IPS-15b (cell line): ENCODE measurements around the gene DNAJB8.

ENCODE experiments used
- H3K27me3 ChIP-seq: one replicate; pipeline ENCODE4 v1.6.1; 2013; ENCODE audit warnings: low read length; ENCODE audit not compliant: control insufficient read depth, insufficient read depth
- H3K36me3 ChIP-seq: one replicate; pipeline ENCODE4 v1.6.1; 2013; ENCODE audit warnings: low read length; ENCODE audit not compliant: control insufficient read depth, insufficient read depth
- H3K4me1 ChIP-seq: one replicate; pipeline ENCODE4 v1.6.1; 2013; ENCODE audit warnings: mild to moderate bottlenecking, low read length; ENCODE audit not compliant: control insufficient read depth, insufficient read depth
- H3K4me3 ChIP-seq: one replicate; pipeline ENCODE4 v1.5.1; 2013; ENCODE audit warnings: low read depth, low read length
- H3K9ac ChIP-seq: one replicate; pipeline ENCODE4 v1.6.1; 2013; ENCODE audit warnings: low read depth, mild to moderate bottlenecking, low read length
- H3K9me3 ChIP-seq: one replicate; pipeline ENCODE4 v1.6.1; 2013; ENCODE audit warnings: mild to moderate bottlenecking, low read length; ENCODE audit not compliant: control insufficient read depth, insufficient read depth

The DNAJB8 gene

DNA sequence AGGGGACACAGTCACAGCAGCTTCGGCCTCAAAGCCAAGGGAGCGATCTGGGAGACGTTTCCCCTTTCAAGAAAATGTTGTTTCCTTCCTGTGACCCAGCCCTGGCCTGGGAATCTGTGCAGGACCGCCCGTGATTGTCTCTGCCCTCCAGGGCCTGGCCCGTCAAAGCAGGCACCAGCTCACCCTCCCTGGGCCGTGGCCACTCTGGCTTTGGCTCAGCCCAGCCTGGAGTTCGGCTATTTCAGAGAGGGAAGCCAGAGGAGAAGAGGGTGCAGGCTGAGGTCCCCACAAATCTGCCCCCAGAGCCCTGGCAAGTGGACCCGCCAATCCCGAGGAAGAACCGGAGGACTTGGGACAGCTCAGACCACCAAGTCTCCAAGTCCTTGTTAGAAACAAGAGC, 13.6 kb upstream of the DNAJB8 start:
- Histone ChIP-seq H3K9me3 (no peaks in the 10 kb centered on the region), H3K9ac (no peak overlapping the region), H3K36me3 (no peaks in the 10 kb centered on the region), H3K4me3 (no peak overlapping the region), H3K4me1 (peaks cover 16% of the 10 kb centered on the region), H3K27me3 (peaks cover 99% of the 10 kb centered on the region)

DNA sequence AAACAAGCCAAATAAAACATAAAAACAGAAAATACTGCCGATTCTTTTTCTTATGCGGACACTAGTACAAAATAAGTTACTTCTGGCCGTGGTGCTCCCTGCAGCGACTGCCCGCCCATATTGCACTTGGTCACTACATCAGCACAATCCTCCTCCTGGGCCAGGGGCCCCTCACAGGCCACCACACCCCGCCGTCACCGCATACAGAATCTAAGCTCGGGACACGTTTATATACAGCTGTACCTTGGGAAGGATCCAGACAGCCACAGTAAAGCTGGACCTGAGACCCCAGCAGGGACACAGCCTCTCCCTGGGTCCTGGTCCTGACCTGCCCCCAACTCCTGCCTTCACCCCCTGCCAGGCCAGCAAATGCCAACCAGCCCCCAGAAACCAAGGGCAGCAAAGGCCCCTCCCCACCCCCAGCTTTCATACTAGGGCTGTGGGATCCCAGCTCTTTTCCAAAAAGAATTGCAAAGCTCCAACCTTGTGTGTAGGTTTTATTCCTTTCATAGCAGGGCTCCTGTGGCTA, 12.9 kb upstream of the DNAJB8 start:
- no peaks in the 10 kb centered on the region for H3K9me3 ChIP-seq
- H3K4me1 ChIP-seq = peaks cover 15% of the 10 kb centered on the region
- peaks cover 99% of the 10 kb centered on the region for H3K27me3 ChIP-seq
- no peak overlapping the region for H3K9ac ChIP-seq
- no peak overlapping the region for H3K4me3 ChIP-seq
- no peaks in the 10 kb centered on the region for H3K36me3 ChIP-seq

DNA sequence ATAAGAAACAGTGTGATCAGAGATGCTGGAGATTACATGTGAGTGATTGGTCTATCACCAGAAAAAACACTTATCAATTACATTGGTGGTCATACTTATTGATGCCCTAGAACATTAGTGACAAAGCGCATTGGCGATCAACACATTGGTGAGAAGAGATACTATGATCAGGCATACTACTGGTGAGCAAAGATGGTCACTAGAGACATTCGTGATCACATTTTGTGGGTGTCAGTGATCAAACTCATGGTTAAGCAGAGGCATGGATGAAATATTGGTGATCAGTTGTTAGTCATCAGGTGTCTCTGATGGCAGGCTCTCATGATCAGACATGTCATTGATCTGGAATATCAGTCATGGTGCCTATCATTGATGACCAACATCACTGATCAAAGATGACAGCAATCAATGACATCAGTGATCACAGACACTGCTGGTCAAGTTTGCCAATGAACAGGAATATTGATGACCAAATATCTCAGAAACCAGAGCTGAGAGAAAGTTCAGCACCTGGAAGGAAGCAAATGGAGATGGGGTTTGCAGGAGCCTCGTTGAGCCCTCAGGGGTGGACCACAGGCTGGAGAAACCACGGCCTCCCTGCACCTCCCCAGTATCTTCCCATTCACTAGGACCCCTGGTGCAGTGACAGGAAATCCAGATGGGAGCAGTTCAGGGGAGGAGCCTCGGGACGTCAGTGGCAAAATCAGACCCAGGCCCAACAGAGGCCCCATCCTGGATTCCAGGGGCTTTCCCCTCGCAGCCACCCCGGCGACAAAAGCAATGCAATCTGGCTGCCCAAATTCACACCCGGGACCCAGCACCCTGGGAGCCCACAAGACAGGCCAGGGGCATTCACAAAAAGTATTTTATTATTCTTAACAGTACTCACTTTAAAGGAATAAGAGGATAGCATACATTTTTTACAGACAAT, 12.2 kb upstream of the DNAJB8 start:
- Histone ChIP-seq H3K4me1 (peaks cover 15% of the 10 kb centered on the region), H3K27me3 (peaks cover 99% of the 10 kb centered on the region), H3K9me3 (no peaks in the 10 kb centered on the region), H3K9ac (no peak overlapping the region), H3K4me3 (no peak overlapping the region), H3K36me3 (no peaks in the 10 kb centered on the region)

DNA sequence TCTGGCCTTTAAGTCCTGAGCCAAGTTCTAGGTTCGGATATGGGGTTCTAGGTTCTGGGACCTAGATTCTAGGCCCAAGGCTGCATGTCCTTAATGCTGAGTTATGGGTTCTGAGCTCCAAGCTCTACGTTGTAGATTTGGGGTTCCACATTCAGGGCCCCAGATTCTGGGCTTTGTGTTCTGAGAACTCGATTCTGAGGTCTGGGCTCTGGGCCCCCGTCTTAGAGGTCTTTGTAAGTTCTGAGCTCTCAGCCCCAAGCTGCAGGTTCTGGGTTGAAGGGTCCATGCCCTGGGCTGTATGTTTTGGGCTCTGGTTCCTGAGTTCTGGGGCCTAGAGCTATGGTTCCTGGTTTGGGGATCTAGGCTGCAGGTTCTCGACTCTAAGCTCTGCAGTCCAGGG, 10.0 kb upstream of the DNAJB8 start:
- Histone ChIP-seq H3K4me3 (no peak overlapping the region), H3K9me3 (no peaks in the 10 kb centered on the region), H3K9ac (no peak overlapping the region), H3K27me3 (peaks cover 99% of the 10 kb centered on the region), H3K36me3 (no peaks in the 10 kb centered on the region), H3K4me1 (peaks cover 7% of the 10 kb centered on the region)

DNA sequence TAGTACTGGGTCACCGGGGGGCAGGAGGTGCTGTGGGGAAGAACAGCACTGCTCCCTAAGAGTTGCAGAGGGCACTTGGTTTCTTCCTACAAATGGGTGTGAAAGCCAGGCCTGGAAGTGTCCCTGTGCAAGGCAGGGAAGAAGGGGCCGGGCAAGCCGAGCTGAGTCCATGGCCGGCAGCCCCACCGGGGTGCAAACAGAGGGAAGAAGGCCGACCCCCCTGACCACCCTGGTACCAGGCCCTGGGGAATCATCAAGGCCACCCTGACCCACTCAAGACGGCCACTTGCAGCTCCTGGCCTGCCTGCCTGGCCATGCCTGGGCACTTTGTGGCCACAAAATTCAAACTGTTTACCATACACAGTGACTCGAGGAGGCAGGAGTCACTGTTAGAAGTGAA, 8.7 kb upstream of the DNAJB8 start:
- Histone ChIP-seq H3K9ac (no peak overlapping the region), H3K4me1 (peaks cover 7% of the 10 kb centered on the region), H3K9me3 (no peaks in the 10 kb centered on the region), H3K4me3 (no peak overlapping the region), H3K27me3 (peaks cover 91% of the 10 kb centered on the region), H3K36me3 (no peaks in the 10 kb centered on the region)

DNA sequence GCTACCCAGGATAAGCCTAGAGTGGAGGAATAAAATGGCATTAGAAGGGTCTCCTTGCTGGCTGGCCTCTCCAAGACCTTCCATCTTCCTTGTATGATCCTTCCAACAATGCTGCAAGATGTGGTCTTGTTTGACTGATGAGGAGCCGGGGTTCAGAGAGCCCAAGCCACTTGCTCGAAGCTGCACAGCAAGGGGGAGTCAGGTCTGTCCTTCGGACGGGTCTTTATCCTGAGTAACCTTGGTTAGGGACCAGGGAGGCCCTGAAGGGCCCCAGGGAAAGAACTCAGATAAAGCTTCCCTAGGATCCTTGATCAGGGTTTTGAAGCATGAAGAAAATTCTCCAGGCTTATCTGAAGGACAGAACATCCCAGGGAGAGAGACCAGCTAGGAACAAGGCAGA, 7.0 kb upstream of the DNAJB8 start:
- Histone ChIP-seq H3K27me3 (peaks cover 78% of the 10 kb centered on the region), H3K9ac (no peak overlapping the region), H3K9me3 (no peaks in the 10 kb centered on the region), H3K36me3 (no peaks in the 10 kb centered on the region), H3K4me3 (no peak overlapping the region), H3K4me1 (peaks cover 7% of the 10 kb centered on the region)

DNA sequence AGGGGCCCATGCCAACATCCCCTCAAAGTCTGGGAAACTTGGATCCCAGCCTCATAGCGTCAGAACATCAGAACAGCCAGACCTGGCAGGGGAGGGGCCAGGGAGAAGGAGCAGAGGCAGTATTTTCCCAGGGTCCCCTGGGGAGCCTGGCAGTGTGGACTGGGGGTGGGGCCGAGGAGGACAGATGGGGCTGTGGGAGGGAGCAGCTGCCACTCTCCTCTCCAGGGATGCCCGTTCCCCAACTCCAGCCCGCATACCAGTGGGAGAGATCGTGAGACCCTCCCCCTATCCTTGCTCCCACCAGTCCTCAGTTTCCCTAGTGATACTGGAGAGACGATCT, 6.5 kb upstream of the DNAJB8 start:
- H3K9me3 ChIP-seq = no peaks in the 10 kb centered on the region
- no peak overlapping the region for H3K9ac ChIP-seq
- no peak overlapping the region for H3K4me3 ChIP-seq
- peaks cover 7% of the 10 kb centered on the region for H3K4me1 ChIP-seq
- H3K36me3 ChIP-seq = no peaks in the 10 kb centered on the region
- H3K27me3 ChIP-seq = peaks cover 72% of the 10 kb centered on the region

DNA sequence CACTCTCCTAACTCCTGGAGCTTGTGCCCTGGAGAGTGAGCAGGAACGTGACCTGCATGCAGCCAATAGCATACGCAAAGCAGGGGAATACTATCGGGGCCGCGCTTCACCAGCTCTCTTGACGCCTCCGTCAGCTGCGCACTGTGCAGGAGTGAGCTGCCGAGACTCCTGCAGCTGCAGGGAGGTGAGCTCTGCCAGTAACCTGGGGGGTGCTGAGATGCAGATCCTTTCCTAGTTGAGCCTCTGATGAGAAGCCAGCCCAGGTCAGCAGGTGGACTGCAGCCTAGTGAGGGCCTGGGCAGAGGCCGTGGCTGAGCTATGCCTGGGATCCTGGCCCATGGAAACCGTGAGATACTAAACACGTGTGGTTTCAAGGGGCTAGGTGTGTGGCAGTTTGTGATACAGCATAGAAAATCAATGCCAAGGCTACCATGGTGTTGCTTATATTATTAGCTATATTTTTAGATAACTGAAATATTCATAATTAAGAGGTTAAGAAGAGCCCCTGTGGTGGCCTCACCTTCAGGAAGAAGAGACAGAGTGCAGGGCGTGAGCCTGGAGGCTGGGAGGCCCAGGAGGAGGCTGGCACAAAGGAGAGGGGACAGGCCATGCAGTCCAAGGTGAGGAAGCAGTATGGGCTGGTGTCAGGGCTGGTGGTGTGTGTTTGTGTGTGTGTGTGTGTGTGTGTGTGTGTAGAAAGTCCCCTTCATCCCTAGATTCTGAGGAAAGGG, 5.9 kb upstream of the DNAJB8 start:
- peaks cover 67% of the 10 kb centered on the region for H3K27me3 ChIP-seq

DNA sequence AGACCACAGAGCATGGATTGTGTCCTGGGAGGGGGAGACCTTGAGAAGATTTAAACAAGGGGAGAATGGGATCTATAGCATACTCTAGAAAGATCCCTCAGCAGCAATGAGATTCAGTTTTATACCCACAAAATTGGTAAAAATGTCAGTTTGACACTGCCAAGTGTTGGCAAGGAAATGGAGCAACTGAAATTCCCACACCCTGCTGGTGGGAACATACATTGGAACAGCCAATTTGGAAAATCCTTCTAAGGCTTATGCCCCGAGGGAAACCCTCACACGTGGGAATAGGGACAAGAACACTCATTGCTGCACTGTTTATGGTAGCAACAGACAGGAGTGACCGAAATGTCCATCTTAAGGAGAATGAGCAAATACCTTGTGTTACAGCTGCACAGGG, 5.0 kb upstream of the DNAJB8 start:
- H3K9me3 ChIP-seq = no peaks in the 10 kb centered on the region
- peaks cover 58% of the 10 kb centered on the region for H3K27me3 ChIP-seq
- no peak overlapping the region for H3K9ac ChIP-seq
- no peak overlapping the region for H3K4me3 ChIP-seq
- H3K4me1 ChIP-seq = peaks cover 7% of the 10 kb centered on the region
- no peaks in the 10 kb centered on the region for H3K36me3 ChIP-seq

More for the DNA sequence above, 5.9 kb upstream of the DNAJB8 start:
- Histone ChIP-seq H3K4me3 (no peak overlapping the region), H3K9me3 (no peaks in the 10 kb centered on the region), H3K36me3 (no peaks in the 10 kb centered on the region), H3K9ac (no peak overlapping the region), H3K4me1 (peaks cover 7% of the 10 kb centered on the region)

DNA sequence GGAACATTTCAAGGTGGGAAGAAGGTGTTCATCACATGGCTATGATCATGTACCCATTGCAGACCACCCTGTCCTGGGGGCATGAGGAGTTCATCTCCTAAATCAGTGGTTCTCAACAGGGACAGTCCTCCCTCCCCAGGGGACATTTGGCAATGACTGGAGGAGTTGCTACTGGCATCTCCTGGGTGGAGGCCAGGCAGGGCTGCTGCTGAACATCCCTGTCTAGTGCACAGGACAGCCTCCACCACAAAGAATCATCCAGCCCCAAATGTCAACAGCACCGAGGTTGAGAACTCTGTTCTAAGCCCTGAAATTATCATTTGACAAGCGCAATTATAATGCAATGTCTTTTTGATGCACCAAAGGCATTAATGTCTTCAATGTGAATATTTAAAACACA, 4.4 kb upstream of the DNAJB8 start:
- H3K4me3 ChIP-seq = no peak overlapping the region
- H3K4me1 ChIP-seq = peaks cover 7% of the 10 kb centered on the region
- no peaks in the 10 kb centered on the region for H3K9me3 ChIP-seq
- H3K27me3 ChIP-seq = peaks cover 55% of the 10 kb centered on the region
- no peaks in the 10 kb centered on the region for H3K36me3 ChIP-seq
- H3K9ac ChIP-seq = no peak overlapping the region

DNA sequence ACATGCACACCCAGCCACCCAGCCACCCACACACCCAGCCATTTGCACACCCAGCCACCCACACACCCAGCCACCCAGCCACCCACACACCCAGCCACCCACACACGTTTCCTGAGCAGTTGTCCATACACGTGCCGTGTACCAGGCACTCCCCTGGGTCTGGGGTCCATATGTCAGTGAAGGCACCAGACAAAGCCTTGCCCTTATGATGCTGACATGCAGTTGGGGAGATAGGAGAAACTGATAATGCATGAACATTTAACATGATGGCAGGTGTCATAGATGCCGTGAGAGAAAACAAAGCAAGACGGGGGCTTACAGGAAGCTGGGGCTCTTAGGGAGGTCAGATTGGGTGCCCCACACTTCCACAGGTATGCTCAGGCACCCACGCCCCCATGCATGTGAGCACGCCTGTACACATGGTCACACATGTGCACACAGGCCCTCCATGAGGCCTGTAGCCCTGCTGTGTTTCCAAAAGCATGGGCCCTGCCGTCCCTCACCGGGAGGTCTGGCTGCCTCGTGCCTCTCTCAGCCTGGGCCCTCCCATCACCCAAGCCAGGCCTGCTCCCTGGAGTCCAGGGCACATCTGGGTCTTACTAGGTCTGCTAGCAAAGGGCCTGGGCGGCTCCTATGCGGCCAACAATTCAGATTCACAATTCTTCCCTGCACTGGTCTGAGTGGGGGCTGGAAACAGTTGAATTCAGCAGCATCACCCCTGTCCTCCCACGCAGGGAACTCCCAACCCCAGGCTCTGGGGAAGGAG, 3.6 kb upstream of the DNAJB8 start:
- H3K4me3 ChIP-seq = no peak overlapping the region
- no peak overlapping the region for H3K9ac ChIP-seq
- H3K4me1 ChIP-seq = peaks cover 7% of the 10 kb centered on the region
- H3K36me3 ChIP-seq = no peaks in the 10 kb centered on the region
- H3K27me3 ChIP-seq = peaks cover 55% of the 10 kb centered on the region
- no peaks in the 10 kb centered on the region for H3K9me3 ChIP-seq
